Fibroblast of the aortic adventitia (primary cell): ENCODE measurements around the gene LSM14A. TPM values are rescaled to one million over a fixed set of nuclear protein-coding genes. Genes with fewer than 3 reads are reported as not detected.

Experiments
- DNase-seq: peaks from one replicate; pipeline ENCODE4 v3.0.0-alpha.2; 2010; ENCODE audit warnings: low read depth
- H3K4me3 ChIP-seq: 2 replicates; pipeline ENCODE4 v1.5.1; 2011; ENCODE audit warnings: low read depth, mild to moderate bottlenecking, control low read depth, low read length, moderate library complexity
- CTCF ChIP-seq: IDR thresholded peaks from 2 replicates; pipeline ENCODE4 v1.5.1; 2011; ENCODE audit warnings: mild to moderate bottlenecking, low read length, control low read depth, inconsistent platforms; ENCODE audit not compliant: insufficient read depth
- total RNA-seq: library from RNA; depleted of rRNA; stranded (reverse); fragments of >200 nt; gene quantifications from 2 replicates; pipeline ENCODE4 v1.2.3, GENCODE V29; 2012; ENCODE audit warnings: low replicate concordance

Gene LSM14A
- total RNA-seq, 1 donor = 55.5 TPM

GRCh38 chr19:34178274-34178610 lies 5.9 kb downstream of the LSM14A start:
- no peak overlapping the region for H3K4me3 ChIP-seq
- DNase-seq = no peak
- no peak for TF ChIP-seq CTCF

GRCh38 chr19:34179066-34179465 lies 6.8 kb downstream of the LSM14A start:
- H3K4me3 ChIP-seq = no peak overlapping the region
- DNase-seq = no peak
- no peak for TF ChIP-seq CTCF

GRCh38 chr19:34180273-34180672 lies 8.0 kb downstream of the LSM14A start:
- TF ChIP-seq CTCF = no peak

GRCh38 chr19:34180709-34181108 lies 8.4 kb downstream of the LSM14A start:
- no peak for TF ChIP-seq CTCF
- DNase-seq = no peak
- no peak overlapping the region for H3K4me3 ChIP-seq

More at GRCh38 chr19:34180273-34180672, 8.0 kb downstream of the LSM14A start:
- H3K4me3 ChIP-seq = no peak overlapping the region
- no peak for DNase-seq

- H3K4me3 ChIP-seq = no peak overlapping the region
- no peak for TF ChIP-seq CTCF
- no peak for DNase-seq
Measured at GRCh38 chr19:34181111-34181864, 9.0 kb downstream of the LSM14A start.

- TF ChIP-seq CTCF = no peak
- no peak for DNase-seq
- H3K4me3 ChIP-seq = no peak overlapping the region
Measured at GRCh38 chr19:34182125-34182524, 9.8 kb downstream of the LSM14A start.

GRCh38 chr19:34184880-34185491 lies 12.7 kb downstream of the LSM14A start:
- peak; percentile 38 for DNase-seq
- no peak for TF ChIP-seq CTCF
- H3K4me3 ChIP-seq = no peak overlapping the region
